ENCODE data around the gene AGGF1.
A peak's percentile ranks its signal among the peaks of the same experiment; 100 is the strongest.
"Not testable (repeated sequence)": the region's sequence is repeated elsewhere in the genome, so short reads cannot be mapped to it uniquely, and the experiment has no call there.

Gene AGGF1

GRCh38 chr5:77022511-77023417, 7.4 kb upstream of the AGGF1 start:
- DNase-seq (ENCODE audit: low spot score), result no peak

DNA sequence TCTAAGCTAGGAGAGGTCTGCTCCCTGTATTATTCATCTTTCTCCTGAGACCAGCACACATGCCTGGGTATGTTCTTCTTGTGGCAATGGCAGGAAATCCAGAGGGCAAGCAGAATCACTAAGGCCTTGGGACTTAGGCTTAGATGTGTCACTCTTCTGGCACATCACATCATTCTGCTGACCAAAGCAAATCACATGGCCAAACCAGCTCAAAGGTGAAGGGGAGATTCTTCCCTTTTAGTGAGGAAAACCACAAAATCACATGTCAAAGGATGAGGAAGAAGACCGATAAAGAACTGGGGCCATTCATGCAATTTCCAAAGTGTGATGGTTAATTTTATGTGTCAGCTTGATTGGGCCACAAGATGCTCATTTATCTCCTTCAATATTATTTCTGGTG, 5.7 kb upstream of the AGGF1 start:
- no peak for DNase-seq (ENCODE audit: low spot score)

- DNase-seq (ENCODE audit: low spot score), result no peak
Measured at GRCh38 chr5:77028631-77029375, 1.4 kb upstream of the AGGF1 start.

DNA sequence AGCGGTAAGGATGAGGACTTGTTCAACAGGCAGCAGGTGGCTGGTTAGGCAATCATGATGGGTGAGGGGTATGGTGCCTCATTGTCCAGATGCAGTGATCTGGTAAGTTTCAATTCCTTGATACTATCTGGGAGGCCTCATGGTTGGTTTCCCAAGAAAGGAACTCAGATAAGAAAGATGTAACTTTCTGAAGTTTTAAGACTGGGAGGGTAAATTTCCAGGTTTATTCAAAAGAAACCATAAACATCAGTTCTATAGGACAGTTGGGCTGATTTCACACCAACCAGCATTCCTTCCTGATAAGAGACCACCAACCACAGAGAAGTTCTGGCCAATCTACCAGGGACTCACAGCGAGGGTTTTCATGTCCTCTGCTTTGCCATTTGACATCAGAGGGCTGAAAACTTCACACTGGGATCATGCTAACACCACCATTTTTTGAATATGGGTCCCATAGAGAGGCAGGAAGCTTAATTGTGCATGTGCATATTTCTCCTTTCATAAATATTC, 773 bp upstream of the AGGF1 start:
- no peak for DNase-seq (ENCODE audit: low spot score)

DNA sequence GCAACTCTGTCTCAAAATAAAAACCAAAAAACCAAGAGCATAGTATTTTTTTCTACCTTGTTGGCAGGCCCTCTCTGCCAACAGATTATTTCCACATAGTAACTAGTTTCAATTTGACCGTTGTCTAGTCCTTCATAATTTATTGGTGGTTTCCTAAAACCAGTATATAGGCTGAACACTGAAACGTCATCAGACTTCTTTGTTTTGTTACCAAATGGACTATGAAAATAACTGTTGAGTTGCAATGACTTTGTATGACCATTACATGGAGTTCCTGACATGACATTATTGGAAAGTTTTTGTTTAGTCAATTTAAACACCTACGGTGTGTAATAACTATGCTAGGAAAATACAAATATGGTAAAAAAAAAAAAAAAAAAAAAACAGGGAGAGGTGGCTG, 1.7 kb downstream of the AGGF1 start:
- no peak for DNase-seq (ENCODE audit: low spot score)

GRCh38 chr5:77032635-77033034, 2.4 kb downstream of the AGGF1 start:
- DNase-seq (ENCODE audit: low spot score), result no peak

DNA sequence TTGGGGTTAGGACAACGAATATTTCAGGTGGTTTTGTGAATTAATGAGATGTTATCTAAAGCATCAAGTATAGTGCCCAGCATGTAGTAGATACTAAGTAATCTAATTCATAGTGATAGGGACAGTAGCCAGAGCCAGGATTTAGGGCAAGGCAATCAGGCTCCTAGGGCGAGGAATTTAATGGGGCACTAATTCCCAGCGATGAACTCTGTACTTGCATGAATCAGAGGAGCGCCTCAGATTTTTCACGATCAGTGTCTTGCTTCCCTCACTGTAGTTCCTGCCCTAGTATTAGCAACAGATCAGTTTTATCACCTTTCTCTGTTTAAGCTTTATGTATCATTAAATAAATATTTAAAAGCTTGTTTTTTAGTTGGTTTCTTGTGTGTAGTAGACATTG, 3.1 kb downstream of the AGGF1 start:
- no peak for DNase-seq (ENCODE audit: low spot score)

GRCh38 chr5:77035950-77036349, 5.7 kb downstream of the AGGF1 start:
- no peak for DNase-seq (ENCODE audit: low spot score)

GRCh38 chr5:77046416-77047073, 16.3 kb downstream of the AGGF1 start:
- DNase-seq (ENCODE audit: low spot score), result no peak

DNA sequence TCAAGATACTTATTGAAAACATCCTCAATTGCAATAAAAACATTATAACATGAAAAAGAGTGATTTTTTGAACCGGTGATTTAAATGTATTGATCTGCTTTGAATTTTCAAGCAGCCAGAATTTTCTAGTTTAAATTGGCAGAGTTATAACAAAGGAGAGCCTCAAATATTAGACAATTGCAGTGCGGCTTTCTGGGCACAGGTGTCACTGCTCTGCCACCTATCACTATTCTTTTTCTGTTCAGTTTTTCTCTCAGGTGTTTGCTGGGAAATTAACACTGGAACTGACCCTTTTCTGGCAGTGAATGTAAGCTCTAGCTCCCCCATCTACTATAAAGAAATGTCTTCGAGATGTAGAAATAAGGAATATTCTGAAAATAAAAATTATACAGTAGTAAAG, 33.8 kb downstream of the AGGF1 start:
- no peak for DNase-seq (ENCODE audit: low spot score)

DNA sequence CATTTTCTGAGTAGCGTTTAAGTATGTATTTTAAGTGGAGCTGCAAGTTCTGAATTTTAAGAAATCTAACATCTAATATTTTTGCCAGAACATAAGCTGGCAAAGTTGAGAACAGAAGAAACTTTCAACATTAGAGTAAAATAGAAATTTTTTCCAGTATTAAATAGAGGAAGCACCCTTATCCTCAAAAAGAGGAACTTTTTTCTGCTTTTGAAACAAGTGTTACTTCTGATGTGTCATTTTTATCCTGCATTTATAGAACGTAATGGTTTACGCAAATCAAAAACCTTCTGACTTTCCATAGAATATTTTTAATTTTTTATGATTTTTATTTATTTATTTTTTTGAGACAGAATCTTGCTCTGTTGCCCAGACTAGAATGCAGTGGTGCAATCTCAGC, 35.1 kb downstream of the AGGF1 start:
- no peak for DNase-seq (ENCODE audit: low spot score)

DNA sequence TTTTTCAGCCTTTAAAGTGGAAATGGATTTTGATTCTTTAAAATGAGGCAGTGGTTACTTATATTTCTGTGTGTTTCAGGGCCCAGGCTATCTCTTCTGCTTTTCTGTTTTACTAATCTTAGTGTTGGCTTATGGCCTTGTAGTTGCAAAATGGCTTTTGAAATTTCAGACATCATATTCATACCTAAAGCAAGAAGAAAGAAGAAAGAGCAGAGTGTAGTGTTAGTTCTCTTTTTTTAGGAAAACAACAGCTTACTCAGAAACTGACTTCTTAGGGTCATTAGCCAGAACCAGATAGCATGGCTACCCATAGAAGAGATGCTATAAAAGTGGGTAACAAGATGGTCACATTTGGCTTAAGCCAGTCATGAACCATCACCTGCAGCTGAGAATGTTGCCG, 36.0 kb downstream of the AGGF1 start:
- no peak for DNase-seq (ENCODE audit: low spot score)

GRCh38 chr5:77066823-77067442, 36.7 kb downstream of the AGGF1 start:
- no peak for DNase-seq (ENCODE audit: low spot score)

DNA sequence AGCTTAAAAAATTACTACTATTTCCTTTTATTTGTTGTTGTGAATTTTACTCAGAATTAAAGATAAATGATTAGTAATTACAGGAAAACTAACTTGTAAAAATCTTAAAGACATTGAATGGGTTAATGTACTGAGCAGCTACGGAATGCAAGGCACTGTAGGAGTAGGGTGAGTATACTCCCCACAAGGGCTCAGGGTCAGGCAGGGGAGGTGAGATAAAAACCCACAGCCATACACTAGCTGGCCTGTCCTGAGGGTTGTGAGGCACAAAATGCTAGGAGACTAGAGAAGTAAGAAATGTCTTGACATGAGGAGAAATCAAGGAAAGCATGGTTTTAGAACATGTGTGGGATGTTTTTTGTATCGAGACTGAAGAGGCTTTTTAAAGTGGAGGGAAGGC, 43.5 kb downstream of the AGGF1 start:
- DNase-seq (ENCODE audit: low spot score), result no peak

GRCh38 chr5:77074745-77075144, 44.5 kb downstream of the AGGF1 start:
- DNase-seq (ENCODE audit: low spot score), result no peak

DNA sequence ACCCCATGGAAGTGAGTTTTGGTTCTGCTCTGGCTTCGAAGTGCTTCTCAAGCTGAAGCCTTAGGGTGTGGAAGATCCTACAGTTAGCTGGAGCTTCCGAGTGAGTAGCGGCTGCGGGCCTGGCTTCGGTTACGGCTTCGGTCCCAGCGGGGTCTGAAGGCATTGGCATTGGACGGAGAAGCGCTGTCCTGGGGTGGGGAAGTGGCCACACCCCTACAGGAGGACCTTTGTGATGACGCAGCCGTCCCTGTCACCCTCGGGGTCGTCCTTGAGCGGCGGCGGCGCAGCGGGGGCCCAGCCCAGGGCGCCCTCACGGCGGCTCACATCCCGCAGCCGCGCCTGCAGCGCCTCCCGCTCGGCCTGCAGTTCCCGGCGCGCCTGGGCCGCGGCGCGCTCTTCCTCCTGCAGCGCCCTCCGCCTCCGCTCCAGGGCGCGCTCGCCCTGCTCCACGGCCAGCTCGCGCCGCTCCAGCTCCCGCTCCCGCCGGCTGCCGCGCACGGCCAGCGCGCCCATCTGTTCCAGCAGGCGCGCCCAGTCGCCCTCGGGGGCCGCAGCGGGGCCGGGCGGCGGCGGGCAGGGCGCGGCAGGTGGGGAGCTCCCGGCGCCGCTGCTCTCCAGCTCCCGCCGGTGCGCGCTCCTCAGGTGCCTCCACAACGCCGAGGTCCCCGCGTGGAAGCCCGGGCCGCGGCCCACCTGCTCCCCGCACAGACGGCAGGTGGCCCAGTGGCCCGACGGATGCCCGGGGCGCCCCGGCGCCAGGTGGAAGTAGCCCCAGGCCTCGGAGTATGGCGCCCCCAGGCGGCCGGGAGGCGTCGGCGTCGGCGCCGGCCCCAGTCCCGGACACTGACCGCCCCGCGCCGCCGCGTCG, 47.0 kb downstream of the AGGF1 start:
- DNase-seq (ENCODE audit: low spot score), result peak; percentile 42

DNA sequence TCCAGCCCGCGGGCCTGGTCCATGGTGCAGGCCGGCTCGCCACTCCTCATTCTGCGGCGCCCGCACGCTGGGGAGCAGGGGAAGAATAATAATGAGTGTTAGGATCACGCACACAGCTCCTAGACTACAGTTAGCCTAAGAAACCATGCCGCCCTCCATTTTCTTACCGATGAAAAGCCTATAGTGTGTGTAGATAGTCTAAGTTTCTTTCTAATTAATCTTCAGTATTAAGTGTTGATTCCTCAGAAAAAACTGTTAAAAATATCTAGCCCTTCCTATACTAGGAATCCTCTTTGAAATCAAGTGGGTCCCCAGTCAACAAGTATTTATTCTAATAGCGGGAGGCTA, 47.6 kb downstream of the AGGF1 start:
- DNase-seq (ENCODE audit: low spot score), result no peak

- DNase-seq (ENCODE audit: low spot score), result not testable (repeated sequence)
Measured at GRCh38 chr5:77080479-77080878, 50.3 kb downstream of the AGGF1 start.

DNA sequence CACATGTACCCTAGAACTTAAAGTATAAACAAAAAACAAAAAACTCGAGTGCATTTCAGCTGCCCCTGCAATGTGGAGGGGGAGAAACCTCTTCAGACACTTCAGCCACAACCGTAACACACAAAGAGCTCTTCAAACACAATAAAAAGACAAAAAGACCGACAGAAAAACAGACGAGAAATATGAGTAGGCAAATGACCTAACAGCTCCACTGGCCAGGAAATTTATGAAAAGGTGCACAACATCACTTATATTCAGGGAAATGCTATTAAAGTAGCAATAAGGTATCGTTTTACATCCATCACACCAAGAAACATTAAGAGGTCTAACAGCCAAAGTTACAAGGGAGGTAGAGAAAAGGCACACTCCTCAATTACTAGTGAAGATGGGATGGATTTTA, 50.7 kb downstream of the AGGF1 start:
- no peak for DNase-seq (ENCODE audit: low spot score)

- no peak for DNase-seq (ENCODE audit: low spot score)
Measured at GRCh38 chr5:77082280-77082679, 52.1 kb downstream of the AGGF1 start.

GRCh38 chr5:77083088-77083487, 52.9 kb downstream of the AGGF1 start:
- DNase-seq (ENCODE audit: low spot score), result no peak

Data from cerebellar cortex (tissue), 1 donor.